Activated CD4-positive, alpha-beta T cell treated with anti-CD3 and anti-CD28 coated beads, Interleukin-2, amount 50 U/mL, for 4 hours (primary cell): ENCODE data around the gene THAP10.
"Not testable (repeated sequence)": the region's sequence is repeated elsewhere in the genome, so short reads cannot be mapped to it uniquely, and the experiment has no call there.

Source experiments
- DNase-seq, 2 experiments: peaks; one replicate each; pipeline ENCODE4 v3.0.0-alpha.2; 2020

The THAP10 gene

DNA sequence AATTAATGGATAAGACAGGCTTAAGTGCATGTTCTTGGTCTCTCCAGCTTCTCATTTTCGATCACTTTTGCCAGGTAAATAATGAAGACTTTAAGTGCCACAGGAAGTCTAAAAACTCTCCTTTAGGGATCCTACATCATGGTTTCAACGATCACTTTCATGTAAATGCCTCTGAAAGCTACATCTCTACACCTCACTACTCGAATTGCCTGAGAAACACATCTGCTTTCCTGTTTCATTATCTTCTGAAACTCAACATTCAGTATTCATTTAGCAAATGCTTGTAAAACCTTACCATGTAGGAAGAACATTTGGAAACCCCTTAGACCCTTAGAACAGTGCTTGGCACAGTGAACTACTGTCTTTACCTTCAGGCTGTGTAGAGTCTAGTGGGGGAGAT, 16.2 kb downstream of the THAP10 start:
- no peak for DNase-seq

GRCh38 chr15:70875001-70875782, 17.0 kb downstream of the THAP10 start:
- no peak for DNase-seq

- DNase-seq, result no peak
These were observed 18.8 kb downstream of the THAP10 start for GRCh38 chr15:70873232-70874054.

DNA sequence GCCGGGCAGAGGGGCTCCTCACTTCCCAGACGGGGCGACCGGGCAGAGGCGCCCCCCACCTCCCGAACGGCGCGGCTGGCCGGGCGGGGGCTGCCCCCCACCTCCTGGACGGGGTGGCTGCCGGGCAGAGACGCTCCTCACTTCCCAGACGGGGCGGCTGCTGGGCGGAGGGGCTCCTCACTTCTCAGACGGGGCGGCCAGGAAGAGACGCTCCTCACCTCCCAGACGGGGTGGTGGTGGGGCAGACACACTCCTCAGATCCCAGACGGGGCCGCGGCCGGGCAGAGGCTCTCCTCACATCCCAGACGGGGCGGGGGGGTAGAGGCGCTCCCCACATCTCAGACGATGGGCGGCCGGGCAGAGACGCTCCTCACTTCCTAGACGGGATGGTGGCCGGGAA, 20.7 kb downstream of the THAP10 start:
- DNase-seq, result not testable (repeated sequence)

- DNase-seq, result no peak
These were observed 22.2 kb downstream of the THAP10 start for GRCh38 chr15:70870051-70870450.

GRCh38 chr15:70869346-70869745, 22.9 kb downstream of the THAP10 start:
- no peak for DNase-seq

DNA sequence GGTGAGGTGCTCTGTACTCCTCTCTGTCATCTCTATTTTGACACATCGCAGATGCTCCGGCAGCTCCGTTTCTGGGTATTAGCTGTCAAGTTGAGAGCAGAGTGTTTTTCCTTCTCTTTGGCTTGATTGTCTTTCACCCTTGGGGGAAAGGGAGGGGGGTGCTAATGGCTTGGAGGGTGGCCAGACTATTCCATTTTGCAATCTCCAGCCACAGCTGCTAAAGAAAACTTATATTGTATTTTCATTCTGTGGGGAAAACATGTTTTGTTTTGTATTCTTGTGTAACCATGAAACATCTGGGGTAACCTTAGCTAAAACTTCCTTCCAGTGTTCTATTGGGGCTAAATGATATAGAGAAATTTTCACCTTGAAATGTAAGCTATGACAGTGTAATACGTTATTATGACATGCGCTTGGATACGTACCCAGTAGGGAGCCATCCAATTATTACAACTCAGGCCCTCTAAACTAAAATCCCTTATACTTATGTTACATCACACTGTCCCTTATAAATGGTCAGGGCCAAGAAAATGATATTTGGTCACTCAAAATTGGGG, 24.2 kb downstream of the THAP10 start:
- DNase-seq, result no peak

DNA sequence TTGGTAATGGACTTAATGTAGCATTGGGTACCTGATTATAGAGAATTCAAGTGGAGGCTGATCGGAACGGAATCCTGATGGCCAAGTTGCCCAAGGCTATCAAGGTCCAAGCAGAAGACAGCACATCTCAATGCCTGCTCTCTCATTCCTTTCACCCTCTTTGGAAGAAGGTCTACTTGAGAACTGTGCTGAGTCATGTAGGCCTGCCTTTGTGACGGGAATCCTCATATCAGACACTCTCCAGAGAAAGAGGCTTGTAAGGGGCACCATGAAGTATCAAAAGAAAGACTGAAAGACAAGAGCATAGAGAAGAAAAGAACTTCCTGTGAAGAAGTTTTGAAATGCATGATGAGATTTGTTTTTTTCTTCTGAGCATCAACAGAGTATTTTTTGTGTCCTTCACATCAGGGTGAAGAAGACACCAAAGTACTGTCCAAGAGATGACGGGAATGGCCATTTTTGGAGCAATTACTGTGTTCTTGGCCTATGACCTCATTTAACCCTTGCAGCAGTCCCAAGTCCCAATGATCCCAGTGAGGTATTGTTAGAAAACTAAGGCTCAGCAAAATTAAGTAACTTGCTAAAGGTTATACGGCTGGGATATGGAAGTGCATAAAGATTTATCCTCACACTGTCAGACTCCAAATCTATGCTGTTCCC, 25.1 kb downstream of the THAP10 start:
- no peak for DNase-seq

DNA sequence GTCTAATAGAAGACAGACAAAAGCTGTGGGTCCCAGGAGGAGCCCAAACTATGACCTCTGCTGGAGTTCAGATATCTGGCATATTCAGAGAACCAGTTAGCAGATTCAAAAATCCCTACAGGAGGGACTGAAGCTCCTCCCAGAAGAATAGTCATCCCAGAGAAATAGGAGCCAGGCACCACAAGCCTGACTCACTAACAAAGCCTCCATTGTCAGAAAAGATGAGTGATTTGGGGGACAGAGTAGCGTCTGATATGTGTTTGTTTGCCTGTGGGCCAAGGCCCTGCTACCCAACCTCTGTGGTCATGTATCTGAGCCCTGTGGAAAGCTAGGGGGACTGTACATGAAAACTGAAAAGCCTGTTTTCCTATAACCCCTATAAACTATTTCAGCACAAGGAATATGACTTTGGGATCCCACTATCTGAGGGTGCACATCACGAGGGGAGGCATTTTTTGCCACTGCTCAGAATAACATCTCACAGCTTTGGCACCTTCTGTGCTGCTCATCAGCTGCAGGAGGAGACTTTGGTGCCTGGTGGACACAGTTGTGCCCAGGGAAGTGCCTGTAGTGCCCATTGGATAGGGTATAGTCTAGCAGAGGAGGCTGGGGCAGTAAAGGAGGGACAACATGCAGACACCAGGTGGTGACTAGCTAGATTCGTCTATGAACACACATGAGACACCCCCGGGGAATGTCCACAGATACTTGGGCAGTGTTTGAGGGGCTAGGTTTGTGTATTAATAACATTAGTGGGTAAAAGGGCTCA, 28.6 kb downstream of the THAP10 start:
- no peak for DNase-seq

DNA sequence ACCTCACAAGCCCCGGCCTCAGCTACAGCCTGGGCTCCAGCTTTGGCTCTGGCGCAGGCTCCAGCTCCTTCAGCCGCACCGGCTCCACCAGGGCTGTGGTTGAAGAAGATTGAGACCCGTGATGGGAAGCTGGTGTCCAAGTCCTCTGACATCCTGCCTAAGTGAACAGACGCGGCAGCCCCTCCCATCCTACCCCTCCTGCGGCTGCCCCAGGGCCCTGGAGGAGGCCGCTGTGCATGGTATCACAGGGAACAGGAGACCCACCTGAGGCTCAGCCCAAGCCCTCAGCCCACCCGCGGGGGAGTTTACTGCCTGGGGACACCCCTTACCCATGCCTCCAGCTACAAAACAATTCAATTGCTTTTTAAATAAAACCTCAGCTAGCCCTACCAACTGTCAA, 32.2 kb downstream of the THAP10 start:
- DNase-seq, result no peak

GRCh38 chr15:70859322-70859908, 32.8 kb downstream of the THAP10 start:
- no peak for DNase-seq

GRCh38 chr15:70858614-70859321, 33.5 kb downstream of the THAP10 start:
- not testable (repeated sequence) for DNase-seq

GRCh38 chr15:70857562-70858285, 34.5 kb downstream of the THAP10 start:
- no peak for DNase-seq

- no peak for DNase-seq
These were observed 35.2 kb downstream of the THAP10 start for GRCh38 chr15:70856884-70857561.

DNA sequence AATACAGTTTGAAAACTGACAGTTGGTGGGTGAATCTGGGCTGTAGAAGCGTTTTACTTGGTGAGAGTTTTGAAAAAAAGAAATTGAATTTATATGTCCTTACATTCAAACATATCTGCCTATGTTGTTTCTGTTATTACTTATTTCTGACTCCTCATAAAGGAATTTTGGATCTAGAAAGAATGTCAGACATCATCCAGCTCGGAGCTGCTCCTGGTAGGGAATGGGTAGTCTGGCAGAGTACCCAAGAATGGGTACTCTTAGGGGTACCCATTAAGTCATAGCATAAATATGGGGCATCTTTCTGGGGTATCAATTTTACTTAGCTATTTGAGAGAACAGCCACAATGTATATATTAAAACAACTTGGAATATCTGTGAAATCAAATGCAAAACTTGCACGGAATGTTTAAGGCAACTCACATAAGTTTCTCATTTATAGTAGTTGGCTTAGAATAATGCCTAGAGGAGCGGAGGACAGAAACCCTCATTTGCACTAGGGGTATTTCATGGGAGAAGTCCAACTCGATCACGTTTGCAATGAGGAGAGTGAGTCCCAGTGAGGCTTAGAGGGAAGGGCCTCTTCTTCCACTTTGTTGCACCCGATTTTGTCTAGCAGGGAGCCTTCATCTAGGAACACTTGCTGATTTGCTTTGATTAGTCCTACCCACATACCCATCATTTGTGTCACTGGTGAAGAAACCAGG, 35.9 kb downstream of the THAP10 start:
- DNase-seq, result no peak

DNA sequence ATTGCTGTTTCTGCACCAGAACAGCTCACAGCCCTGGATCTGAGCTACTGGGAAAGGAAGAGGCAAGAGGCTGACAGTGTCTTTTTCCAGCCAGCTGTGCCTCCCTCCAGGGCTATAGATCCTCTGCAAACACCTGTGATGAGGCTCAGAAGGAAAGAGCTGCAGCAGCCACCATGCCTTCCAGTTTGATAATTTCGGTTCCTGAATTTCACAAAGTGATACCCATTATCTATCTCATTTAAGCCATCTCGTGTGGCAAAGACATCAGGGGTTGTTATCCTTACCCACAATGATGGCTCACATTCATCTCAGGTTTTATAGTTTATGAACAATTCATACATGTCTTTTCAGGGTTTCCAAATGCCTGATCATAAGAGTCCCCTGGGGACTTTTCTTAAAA, 36.5 kb downstream of the THAP10 start:
- no peak for DNase-seq

DNA sequence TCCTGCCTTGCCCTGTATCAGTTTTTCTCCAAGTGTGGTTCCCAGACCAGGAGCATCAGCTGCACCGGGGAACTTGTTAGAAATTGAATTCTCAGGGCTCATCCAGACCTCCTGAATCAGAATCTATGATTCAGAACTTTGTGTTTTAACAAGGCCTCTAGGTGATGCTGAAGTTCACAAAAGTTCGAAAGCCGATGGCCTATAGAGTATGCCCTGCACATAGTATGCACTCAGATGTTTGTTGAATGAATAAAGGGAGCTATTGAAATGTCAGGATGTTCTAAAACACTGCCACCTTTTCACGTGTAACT, 37.6 kb downstream of the THAP10 start:
- no peak for DNase-seq

- no peak for DNase-seq
These were observed 38.1 kb downstream of the THAP10 start, which contains the start of gene LARP6 for GRCh38 chr15:70853973-70854665. TSS of gene LARP6 (minus strand) at chr15:70854157. CDS start at chr15:70854088, 69 bp downstream.
